ENCODE results near the gene POLR3GL. TPM values are rescaled to one million over a fixed set of nuclear protein-coding genes. Genes with fewer than 3 reads are reported as not detected.

POLR3GL gene
- total and polyA plus RNA-seq, 10 of the 15 experiments (the other 5 are each of a cell fraction or from before 2014, with no cell fraction given) = 12.8 to 47.0 (median 26.6) TPM

DNA sequence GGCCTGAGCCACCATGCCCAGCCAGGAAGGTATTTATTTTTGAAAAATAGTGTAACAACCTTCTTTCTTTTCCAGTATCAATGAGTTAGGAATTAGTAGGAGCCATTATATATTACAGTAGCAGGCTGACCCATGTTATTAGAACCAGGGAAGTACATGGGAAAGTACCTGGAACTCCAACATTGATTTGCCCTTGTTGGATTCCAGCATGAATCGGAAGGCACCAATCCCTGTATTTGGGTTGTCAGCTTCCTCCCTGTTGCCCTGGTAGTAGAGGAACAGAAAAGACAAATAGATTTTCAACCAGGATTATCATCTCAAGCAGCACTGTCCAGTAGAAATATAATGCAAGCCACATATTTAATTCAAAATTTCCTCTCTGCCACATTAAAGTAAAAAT lies 27.1 kb upstream of the POLR3GL start (continued):
- TF ChIP-seq, protein P1, sequence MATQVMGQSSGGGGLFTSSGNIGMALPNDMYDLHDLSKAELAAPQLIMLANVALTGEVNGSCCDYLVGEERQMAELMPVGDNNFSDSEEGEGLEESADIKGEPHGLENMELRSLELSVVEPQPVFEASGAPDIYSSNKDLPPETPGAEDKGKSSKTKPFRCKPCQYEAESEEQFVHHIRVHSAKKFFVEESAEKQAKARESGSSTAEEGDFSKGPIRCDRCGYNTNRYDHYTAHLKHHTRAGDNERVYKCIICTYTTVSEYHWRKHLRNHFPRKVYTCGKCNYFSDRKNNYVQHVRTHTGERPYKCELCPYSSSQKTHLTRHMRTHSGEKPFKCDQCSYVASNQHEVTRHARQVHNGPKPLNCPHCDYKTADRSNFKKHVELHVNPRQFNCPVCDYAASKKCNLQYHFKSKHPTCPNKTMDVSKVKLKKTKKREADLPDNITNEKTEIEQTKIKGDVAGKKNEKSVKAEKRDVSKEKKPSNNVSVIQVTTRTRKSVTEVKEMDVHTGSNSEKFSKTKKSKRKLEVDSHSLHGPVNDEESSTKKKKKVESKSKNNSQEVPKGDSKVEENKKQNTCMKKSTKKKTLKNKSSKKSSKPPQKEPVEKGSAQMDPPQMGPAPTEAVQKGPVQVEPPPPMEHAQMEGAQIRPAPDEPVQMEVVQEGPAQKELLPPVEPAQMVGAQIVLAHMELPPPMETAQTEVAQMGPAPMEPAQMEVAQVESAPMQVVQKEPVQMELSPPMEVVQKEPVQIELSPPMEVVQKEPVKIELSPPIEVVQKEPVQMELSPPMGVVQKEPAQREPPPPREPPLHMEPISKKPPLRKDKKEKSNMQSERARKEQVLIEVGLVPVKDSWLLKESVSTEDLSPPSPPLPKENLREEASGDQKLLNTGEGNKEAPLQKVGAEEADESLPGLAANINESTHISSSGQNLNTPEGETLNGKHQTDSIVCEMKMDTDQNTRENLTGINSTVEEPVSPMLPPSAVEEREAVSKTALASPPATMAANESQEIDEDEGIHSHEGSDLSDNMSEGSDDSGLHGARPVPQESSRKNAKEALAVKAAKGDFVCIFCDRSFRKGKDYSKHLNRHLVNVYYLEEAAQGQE (IDR thresholded peaks at IDR 0.05; ENCODE audit: low read depth, low read length) = no peak

DNA sequence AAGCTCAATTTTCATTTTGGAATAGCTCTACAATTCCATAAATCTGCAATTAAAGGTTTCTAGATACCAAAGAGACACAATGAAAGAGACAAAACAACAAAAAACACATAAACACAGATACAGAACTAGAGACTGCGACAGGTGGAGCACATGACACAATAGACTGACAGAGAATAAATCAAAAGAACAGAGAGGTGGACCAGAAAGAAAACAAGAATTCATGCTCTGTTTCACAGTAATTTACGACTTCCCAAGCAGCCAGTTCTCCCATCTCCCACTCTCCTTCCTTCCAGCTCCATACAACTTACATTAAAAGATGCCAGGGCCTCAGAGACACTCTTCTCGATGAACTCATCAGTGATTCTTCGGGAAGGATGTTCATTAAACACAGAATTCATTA lies 22.1 kb upstream of the POLR3GL start:
- SMC1A ChIA-PET (ENCODE audit: uncharacterized antibody, unreplicated experiment) = interaction anchor here (0.7 to 1.9 kb wide), 3 partner anchors 9 to 15 kb away, joined by 3 to 6 read pairs (median 4); no protein-coding TSS in a partner anchor
- FAIRE-seq (no peak), DNase-seq (ENCODE audit: low read depth, low spot score) (no peak), ATAC-seq (no peak)
- intact Hi-C loops (cut with micrococcal nuclease; ENCODE audit: unreplicated experiment) (no loop called here), in situ Hi-C loops (cut with MboI) (no loop called here)
- Histone ChIP-seq H3K79me2 (ENCODE audit: control insufficient read depth, insufficient read depth, low read length) (no peaks in the 10 kb centered on the region), H2AFZ (ENCODE audit: control insufficient read depth, low read depth, low read length) (no peak overlapping the region), H3K27ac (ENCODE audit: control insufficient read depth, insufficient read depth) (no peak overlapping the region), H3K9me3 (replicated peaks; ENCODE audit: control insufficient read depth, insufficient read depth, low read length) (no peaks in the 10 kb centered on the region), H3K36me3 (ENCODE audit: control insufficient read depth in 2 of 2, insufficient read depth in 2 of 2, low read length in 1 of 2) (peaks cover 0 to 10% of the 10 kb centered on the region in 2 experiments; a peak in 2 of 4 replicates), H3K27me3 (replicated peaks in 1 of 2; ENCODE audit: control insufficient read depth in 2 of 2, insufficient read depth in 2 of 2, low read length in 1 of 2) (no peaks in the 10 kb centered on the region), H3K4me2 (ENCODE audit: control insufficient read depth, insufficient read depth) (no peak overlapping the region), H3K4me3 (no peak overlapping the region), H3K9ac (ENCODE audit: control insufficient read depth, insufficient read depth, low read length) (no peak overlapping the region), H3K4me1 (ENCODE audit: control insufficient read depth, insufficient read depth, low read length) (no peaks in the 10 kb centered on the region), H4K20me1 (ENCODE audit: control insufficient read depth, insufficient read depth) (no peaks in the 10 kb centered on the region)
- TF ChIP-seq NRF1 (conservative IDR thresholded peaks at IDR 0.05; ENCODE audit: low read depth, low read length) (no peak), ASH2L (IDR thresholded peaks at IDR 0.05; ENCODE audit: borderline replicate concordance, low read depth) (no peak), FOS (IDR thresholded peaks at IDR 0.05; ENCODE audit: borderline replicate concordance, extremely low read depth, insufficient read length) (no peak), YBX1 (IDR thresholded peaks at IDR 0.05) (no peak), SUPT20H (IDR thresholded peaks at IDR 0.05; ENCODE audit: borderline replicate concordance, control insufficient read depth, low read depth, low read length) (no peak), DPF2 (IDR thresholded peaks at IDR 0.05) (no peak), ATF7 (IDR thresholded peaks at IDR 0.05; ENCODE audit: low read depth) (no peak), YY1 (IDR thresholded peaks at IDR 0.05; ENCODE audit: low read depth, low read length) (no peak), SP1 (IDR thresholded peaks at IDR 0.05; ENCODE audit: low read depth, low read length) (no peak), ZNF274 (IDR thresholded peaks at IDR 0.05; ENCODE audit: insufficient read depth, insufficient read length) (no peak)
- TF ChIP-seq, protein P2, sequence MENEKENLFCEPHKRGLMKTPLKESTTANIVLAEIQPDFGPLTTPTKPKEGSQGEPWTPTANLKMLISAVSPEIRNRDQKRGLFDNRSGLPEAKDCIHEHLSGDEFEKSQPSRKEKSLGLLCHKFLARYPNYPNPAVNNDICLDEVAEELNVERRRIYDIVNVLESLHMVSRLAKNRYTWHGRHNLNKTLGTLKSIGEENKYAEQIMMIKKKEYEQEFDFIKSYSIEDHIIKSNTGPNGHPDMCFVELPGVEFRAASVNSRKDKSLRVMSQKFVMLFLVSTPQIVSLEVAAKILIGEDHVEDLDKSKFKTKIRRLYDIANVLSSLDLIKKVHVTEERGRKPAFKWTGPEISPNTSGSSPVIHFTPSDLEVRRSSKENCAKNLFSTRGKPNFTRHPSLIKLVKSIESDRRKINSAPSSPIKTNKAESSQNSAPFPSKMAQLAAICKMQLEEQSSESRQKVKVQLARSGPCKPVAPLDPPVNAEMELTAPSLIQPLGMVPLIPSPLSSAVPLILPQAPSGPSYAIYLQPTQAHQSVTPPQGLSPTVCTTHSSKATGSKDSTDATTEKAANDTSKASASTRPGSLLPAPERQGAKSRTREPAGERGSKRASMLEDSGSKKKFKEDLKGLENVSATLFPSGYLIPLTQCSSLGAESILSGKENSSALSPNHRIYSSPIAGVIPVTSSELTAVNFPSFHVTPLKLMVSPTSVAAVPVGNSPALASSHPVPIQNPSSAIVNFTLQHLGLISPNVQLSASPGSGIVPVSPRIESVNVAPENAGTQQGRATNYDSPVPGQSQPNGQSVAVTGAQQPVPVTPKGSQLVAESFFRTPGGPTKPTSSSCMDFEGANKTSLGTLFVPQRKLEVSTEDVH (IDR thresholded peaks at IDR 0.05; ENCODE audit: low read depth, partially characterized antibody) = no peak
- TF ChIP-seq, protein P3, sequence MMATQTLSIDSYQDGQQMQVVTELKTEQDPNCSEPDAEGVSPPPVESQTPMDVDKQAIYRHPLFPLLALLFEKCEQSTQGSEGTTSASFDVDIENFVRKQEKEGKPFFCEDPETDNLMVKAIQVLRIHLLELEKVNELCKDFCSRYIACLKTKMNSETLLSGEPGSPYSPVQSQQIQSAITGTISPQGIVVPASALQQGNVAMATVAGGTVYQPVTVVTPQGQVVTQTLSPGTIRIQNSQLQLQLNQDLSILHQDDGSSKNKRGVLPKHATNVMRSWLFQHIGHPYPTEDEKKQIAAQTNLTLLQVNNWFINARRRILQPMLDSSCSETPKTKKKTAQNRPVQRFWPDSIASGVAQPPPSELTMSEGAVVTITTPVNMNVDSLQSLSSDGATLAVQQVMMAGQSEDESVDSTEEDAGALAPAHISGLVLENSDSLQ (IDR thresholded peaks at IDR 0.05) = no peak
- TF ChIP-seq, protein P4, sequence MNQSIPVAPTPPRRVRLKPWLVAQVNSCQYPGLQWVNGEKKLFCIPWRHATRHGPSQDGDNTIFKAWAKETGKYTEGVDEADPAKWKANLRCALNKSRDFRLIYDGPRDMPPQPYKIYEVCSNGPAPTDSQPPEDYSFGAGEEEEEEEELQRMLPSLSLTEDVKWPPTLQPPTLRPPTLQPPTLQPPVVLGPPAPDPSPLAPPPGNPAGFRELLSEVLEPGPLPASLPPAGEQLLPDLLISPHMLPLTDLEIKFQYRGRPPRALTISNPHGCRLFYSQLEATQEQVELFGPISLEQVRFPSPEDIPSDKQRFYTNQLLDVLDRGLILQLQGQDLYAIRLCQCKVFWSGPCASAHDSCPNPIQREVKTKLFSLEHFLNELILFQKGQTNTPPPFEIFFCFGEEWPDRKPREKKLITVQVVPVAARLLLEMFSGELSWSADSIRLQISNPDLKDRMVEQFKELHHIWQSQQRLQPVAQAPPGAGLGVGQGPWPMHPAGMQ (IDR thresholded peaks at IDR 0.05; ENCODE audit: borderline replicate concordance) = no peak
- POLR2A ChIA-PET = interaction anchor here (1.2 kb wide), 1 partner anchor 23 kb away, joined by 4 read pairs; no protein-coding TSS in a partner anchor
- no TSS peak for BruUV-seq (replicated peaks)
- CTCF ChIA-PET = interaction anchor here (1.4 to 3.0 kb wide), 3 partner anchors 15 to 83 kb away, joined by 3 to 12 read pairs (median 5); partner anchors contain the start of genes LIX1L, PIAS3 and RBM8A
- RAD21 ChIA-PET (ENCODE audit: unreplicated experiment) = no interaction called here
- WGBS (ENCODE audit: insufficient coverage, insufficient replicate concordance, low lambda C conversion rate, missing lambda C conversion rate) = 93% methylated on average over 4 of the region's 4 CpGs

Measured in GM12878 (cell line).